Fibroblast of skin of abdomen (primary cell): Measurements from ENCODE around the gene PDE8B.

Source experiments
- DNase-seq: peaks from one replicate; pipeline ENCODE4 v3.0.0-alpha.2; 2013

Gene PDE8B

GRCh38 chr5:77186652-77187370 is 23.7 kb upstream of the PDE8B start:
- no peak for DNase-seq

GRCh38 chr5:77189421-77189820 is 21.1 kb upstream of the PDE8B start:
- DNase-seq: no peak

- DNase-seq: no peak
These were observed 17.9 kb upstream of the PDE8B start for GRCh38 chr5:77192441-77193050.

GRCh38 chr5:77194762-77195161 is 15.7 kb upstream of the PDE8B start:
- no peak for DNase-seq

- DNase-seq: no peak
These were observed 12.5 kb upstream of the PDE8B start for GRCh38 chr5:77197840-77198554.

- DNase-seq: no peak
These were observed 9.8 kb upstream of the PDE8B start for GRCh38 chr5:77200663-77201062.

- no peak for DNase-seq
These were observed 8.3 kb upstream of the PDE8B start for GRCh38 chr5:77202145-77202544.

GRCh38 chr5:77204967-77205366 is 5.5 kb upstream of the PDE8B start:
- no peak for DNase-seq

GRCh38 chr5:77208507-77209163 is 1.8 kb upstream of the PDE8B start:
- DNase-seq: no peak

- no peak for DNase-seq
These were observed 887 bp upstream of the PDE8B start for GRCh38 chr5:77209495-77210090.

- DNase-seq: no peak
These were observed 647 bp downstream of the PDE8B start for GRCh38 chr5:77210964-77211690.

GRCh38 chr5:77211691-77212047 is 1.2 kb downstream of the PDE8B start:
- DNase-seq: no peak

- no peak for DNase-seq
These were observed 3.1 kb downstream of the PDE8B start for GRCh38 chr5:77213601-77214000.

- no peak for DNase-seq
These were observed 3.7 kb downstream of the PDE8B start for GRCh38 chr5:77214151-77214550.

- DNase-seq: no peak
These were observed 7.8 kb downstream of the PDE8B start for GRCh38 chr5:77218263-77218662.

GRCh38 chr5:77221115-77221514 is 10.6 kb downstream of the PDE8B start:
- no peak for DNase-seq

GRCh38 chr5:77222722-77223121 is 12.2 kb downstream of the PDE8B start:
- DNase-seq: no peak

GRCh38 chr5:77223653-77224052 is 13.2 kb downstream of the PDE8B start:
- no peak for DNase-seq

- no peak for DNase-seq
These were observed 14.3 kb downstream of the PDE8B start for GRCh38 chr5:77224672-77225355.

- DNase-seq: no peak
These were observed 15.1 kb downstream of the PDE8B start for GRCh38 chr5:77225531-77225930.

- no peak for DNase-seq
These were observed 19.4 kb downstream of the PDE8B start for GRCh38 chr5:77229887-77230286.
